Loucy (cell line): Measurements from ENCODE around the gene LENG9.

Experiments used
- H2AFZ ChIP-seq: fragments of 200-600 bp; sonication (generic); 2 replicates; pipeline ENCODE4 v1.6.0; 2016; ENCODE audit warnings: antibody characterized with exemption, mild to moderate bottlenecking, low read length, moderate library complexity
- H3F3A ChIP-seq: fragments of 200-600 bp; 2 replicates; pipeline ENCODE4 v1.6.0; 2016; ENCODE audit warnings: antibody characterized with exemption, low read depth, mild to moderate bottlenecking
- H3K27me3 ChIP-seq: fragments of 200-600 bp; sonication (generic); 2 replicates; pipeline ENCODE4 v1.6.1; 2014; ENCODE audit warnings: low read length, mild to moderate bottlenecking; ENCODE audit not compliant: insufficient read depth, poor library complexity, severe bottlenecking
- H3K36me3 ChIP-seq: fragments of 200-600 bp; sonication (generic); 2 replicates; pipeline ENCODE4 v1.6.1; 2016; ENCODE audit warnings: low read length; ENCODE audit not compliant: insufficient read depth
- H3K4me1 ChIP-seq: fragments of 200-600 bp; sonication (generic); 2 replicates; pipeline ENCODE4 v1.5.1; 2014; ENCODE audit warnings: low read length, mild to moderate bottlenecking; ENCODE audit not compliant: insufficient read depth, poor library complexity, severe bottlenecking
- H3K4me2 ChIP-seq: fragments of 200-600 bp; sonication (generic); 2 replicates; pipeline ENCODE4 v1.6.0; 2014; ENCODE audit warnings: antibody characterized with exemption, low read length, low read depth, mild to moderate bottlenecking; ENCODE audit not compliant: poor library complexity, severe bottlenecking
- H3K4me3 ChIP-seq: fragments of 200-600 bp; sonication (generic); 2 replicates; pipeline ENCODE4 v1.5.1; 2014; ENCODE audit warnings: low read length, mild to moderate bottlenecking, mixed read lengths; ENCODE audit not compliant: poor library complexity, severe bottlenecking
- H3K79me2 ChIP-seq: fragments of 200-600 bp; sonication (generic); 2 replicates; pipeline ENCODE4 v1.6.1; 2014; ENCODE audit warnings: low read length; ENCODE audit not compliant: insufficient read depth
- H3K9ac ChIP-seq: fragments of 200-600 bp; sonication (generic); 2 replicates; pipeline ENCODE4 v1.6.0; 2014; ENCODE audit warnings: mild to moderate bottlenecking, low read depth, low read length, moderate library complexity; ENCODE audit not compliant: poor library complexity, severe bottlenecking
- H3K9me2 ChIP-seq: fragments of 200-600 bp; sonication (generic); replicated peaks from 2 replicates; pipeline ENCODE4 v1.6.1; 2016; ENCODE audit warnings: low read depth, low read length, mixed read lengths
- H3K9me3 ChIP-seq: fragments of 200-600 bp; sonication (generic); 2 replicates; pipeline ENCODE4 v1.6.1; 2014; ENCODE audit warnings: mild to moderate bottlenecking, antibody characterized with exemption, low read length, low read depth; ENCODE audit not compliant: insufficient read depth
- H4K20me1 ChIP-seq: fragments of 200-600 bp; sonication (generic); 2 replicates; pipeline ENCODE4 v1.6.0; 2014; ENCODE audit warnings: antibody characterized with exemption, low read length, mild to moderate bottlenecking; ENCODE audit not compliant: insufficient read depth, poor library complexity, severe bottlenecking
- CTCF ChIP-seq: fragments of 200-600 bp; sonication (generic); conservative IDR thresholded peaks from 2 replicates; pipeline ENCODE4 v1.5.1; 2014; ENCODE audit warnings: mild to moderate bottlenecking, antibody characterized with exemption, low read length
- EZH2phosphoT487 ChIP-seq: fragments of 200-600 bp; IDR thresholded peaks from 2 replicates; pipeline ENCODE4 v1.6.1; 2018; ENCODE audit warnings: antibody characterized with exemption, mild to moderate bottlenecking, moderate library complexity, borderline replicate concordance

The LENG9 gene

DNA sequence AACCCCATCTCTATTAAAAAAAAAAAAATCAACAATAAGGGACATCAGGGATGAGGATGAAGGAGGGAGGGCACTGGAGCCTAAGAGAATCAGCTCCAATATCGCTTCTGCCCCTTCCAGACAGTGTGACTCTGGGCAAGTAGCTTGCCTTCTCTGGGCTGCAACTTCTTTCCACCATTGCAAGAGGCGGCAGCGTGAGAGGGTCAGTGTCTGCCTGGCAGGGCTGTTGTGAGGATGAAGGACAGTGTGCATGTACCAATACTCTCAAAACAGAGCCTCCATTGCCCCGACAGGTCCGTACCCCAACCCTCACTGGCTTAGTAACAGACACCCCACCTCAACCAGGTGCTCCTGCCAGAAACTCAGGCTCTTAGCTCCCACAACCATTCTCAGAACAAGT is 29.9 kb downstream of the LENG9 start:
- no peaks in the 10 kb centered on the region for H3K79me2 ChIP-seq
- TF ChIP-seq EZH2phosphoT487 (no peak), CTCF (no peak)
- no peaks in the 10 kb centered on the region for H3K9me2 ChIP-seq
- H3K4me1 ChIP-seq: no peaks in the 10 kb centered on the region
- H4K20me1 ChIP-seq: no peaks in the 10 kb centered on the region
- no peaks in the 10 kb centered on the region for H3K36me3 ChIP-seq
- no peak overlapping the region for H3K9ac ChIP-seq
- H3F3A ChIP-seq: no peaks in the 10 kb centered on the region
- no peak overlapping the region for H2AFZ ChIP-seq
- no peak overlapping the region for H3K4me3 ChIP-seq
- no peaks in the 10 kb centered on the region for H3K9me3 ChIP-seq
- no peaks in the 10 kb centered on the region for H3K27me3 ChIP-seq
- no peak overlapping the region for H3K4me2 ChIP-seq

DNA sequence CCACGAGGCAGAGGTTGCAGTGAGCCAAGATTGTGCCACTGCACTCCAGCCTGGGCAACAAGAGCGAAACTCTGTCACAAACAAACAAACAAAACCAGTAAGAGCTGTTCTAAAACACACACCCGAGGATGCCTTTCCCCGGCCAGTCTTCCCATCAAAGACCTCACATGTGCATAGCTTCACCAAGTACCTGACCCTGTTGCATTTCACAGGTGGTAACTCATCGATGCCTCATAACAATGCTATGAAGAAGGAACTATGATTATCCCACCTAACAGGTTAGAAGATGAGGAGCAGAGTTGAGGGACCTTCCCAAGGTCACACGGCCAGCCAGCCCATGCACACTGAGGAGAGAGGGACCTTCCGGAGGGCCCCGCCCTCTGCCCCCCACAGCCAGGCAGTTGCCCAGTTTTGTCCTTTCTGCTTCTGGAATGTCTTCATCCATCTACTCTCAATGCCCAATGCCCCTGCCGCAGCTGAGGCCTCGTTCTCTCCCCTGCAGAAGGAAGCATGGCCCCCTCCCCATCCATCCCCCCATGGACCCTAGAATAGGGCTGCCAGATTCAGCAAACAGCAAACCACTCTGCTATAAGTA is 31.3 kb downstream of the LENG9 start:
- Histone ChIP-seq H4K20me1 (no peaks in the 10 kb centered on the region), H3K79me2 (no peaks in the 10 kb centered on the region), H3K36me3 (no peaks in the 10 kb centered on the region), H3K9ac (no peak overlapping the region), H3K4me1 (no peaks in the 10 kb centered on the region), H3F3A (no peaks in the 10 kb centered on the region), H3K4me2 (no peak overlapping the region), H2AFZ (no peak overlapping the region), H3K9me3 (no peaks in the 10 kb centered on the region), H3K9me2 (no peaks in the 10 kb centered on the region), H3K27me3 (no peaks in the 10 kb centered on the region), H3K4me3 (no peak overlapping the region)
- TF ChIP-seq CTCF (no peak), EZH2phosphoT487 (no peak)

DNA sequence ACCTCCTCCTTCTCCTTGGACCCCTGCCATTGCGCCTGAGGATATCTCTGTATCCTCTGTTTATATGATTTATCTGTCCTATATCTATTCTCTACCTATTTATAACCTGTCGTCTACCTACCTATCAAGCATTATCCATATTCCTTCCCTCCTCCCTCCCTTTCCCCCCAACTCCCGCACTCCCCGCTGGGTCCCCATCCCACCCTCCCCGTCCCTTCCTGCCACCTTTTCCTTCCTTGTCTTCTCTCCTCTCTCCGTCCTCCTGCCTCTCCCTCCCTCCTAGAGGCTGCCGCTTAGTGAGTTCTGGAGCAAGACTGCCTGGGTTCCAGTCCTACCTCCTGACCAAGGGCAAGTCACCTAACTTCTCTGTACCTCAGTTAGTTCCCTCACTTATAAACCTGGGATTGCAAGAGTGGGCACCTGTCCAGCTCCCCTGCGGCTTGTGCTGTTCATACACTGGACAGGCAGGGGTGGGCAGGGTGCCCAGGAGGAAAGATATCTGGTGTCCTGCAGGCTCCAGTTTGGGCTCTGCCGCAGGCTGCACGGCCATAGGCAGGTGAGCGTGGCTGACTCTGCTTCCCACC is 32.2 kb downstream of the LENG9 start:
- Histone ChIP-seq H3F3A (no peaks in the 10 kb centered on the region), H3K9ac (no peak overlapping the region), H3K27me3 (no peaks in the 10 kb centered on the region), H3K36me3 (no peaks in the 10 kb centered on the region), H3K9me2 (no peaks in the 10 kb centered on the region), H3K9me3 (no peaks in the 10 kb centered on the region), H3K4me1 (no peaks in the 10 kb centered on the region), H2AFZ (no peak overlapping the region), H3K79me2 (no peaks in the 10 kb centered on the region), H3K4me2 (no peak overlapping the region), H4K20me1 (no peaks in the 10 kb centered on the region), H3K4me3 (no peak overlapping the region)
- no peak for TF ChIP-seq EZH2phosphoT487
- TF ChIP-seq CTCF: no peak
